HG03571 (cell line): ENCODE measurements around the gene NAXD.
"Not testable (repeated sequence)": the region's sequence is repeated elsewhere in the genome, so short reads cannot be mapped to it uniquely, and the experiment has no call there.

Experiments
- ATAC-seq: cut with Tn5 transposase; IDR thresholded peaks from one replicate; pipeline ENCODE4 v1.9.1; 2021; ENCODE audit not compliant: unreplicated experiment

The NAXD gene

GRCh38 chr13:110615322-110616102 lies at the start of gene NAXD:
Gene NAXD (plus strand): TSS chr13:110615545. CDS start chr13:110615602, 57 bp downstream.
- peak; percentile 72 for ATAC-seq

GRCh38 chr13:110566171-110566570 lies 49.2 kb upstream of the NAXD start:
- ATAC-seq, result no peak

DNA sequence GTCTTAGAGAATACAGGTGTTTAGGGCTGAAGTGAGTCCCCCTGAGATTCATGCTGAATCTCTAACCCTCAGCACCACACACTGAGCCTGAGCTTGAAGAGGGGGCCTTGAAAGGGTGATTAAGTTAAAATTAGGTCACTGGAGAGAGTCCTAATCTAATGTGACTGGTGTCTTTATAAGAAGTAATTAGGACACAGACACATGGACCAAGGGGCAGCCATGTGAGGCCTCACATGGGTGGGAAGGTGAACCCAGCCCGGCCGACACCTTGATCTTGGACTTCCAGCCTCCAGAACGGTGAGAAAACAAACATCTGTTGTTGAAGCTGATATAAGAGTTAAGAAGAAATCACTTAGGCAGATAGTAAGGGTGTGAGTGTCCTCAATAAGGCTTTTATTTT lies 46.7 kb upstream of the NAXD start:
- no peak for ATAC-seq

- ATAC-seq, result not testable (repeated sequence)
Measured at GRCh38 chr13:110569962-110570361, 45.4 kb upstream of the NAXD start.

DNA sequence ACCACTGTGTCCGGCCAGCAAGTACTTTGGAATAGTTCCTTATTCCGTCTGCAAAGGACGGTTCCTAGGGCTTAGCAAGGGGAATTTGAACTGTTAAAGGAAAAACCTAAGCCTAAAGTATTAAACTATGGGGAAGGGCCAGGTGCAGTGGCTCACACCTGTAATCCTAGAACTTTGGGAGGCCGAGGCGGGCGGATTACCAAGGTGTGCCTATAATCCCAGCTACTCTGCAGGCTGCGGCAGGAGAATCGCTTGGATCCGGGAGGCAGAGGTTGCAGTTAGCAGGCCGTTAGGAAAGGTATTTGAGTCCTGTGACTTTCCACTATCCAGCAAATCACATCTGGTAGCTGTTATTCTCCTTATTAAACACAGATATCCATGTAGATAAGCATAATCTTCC lies 44.5 kb upstream of the NAXD start:
- no peak for ATAC-seq

GRCh38 chr13:110571896-110572777 lies 43.2 kb upstream of the NAXD start:
- no peak for ATAC-seq

DNA sequence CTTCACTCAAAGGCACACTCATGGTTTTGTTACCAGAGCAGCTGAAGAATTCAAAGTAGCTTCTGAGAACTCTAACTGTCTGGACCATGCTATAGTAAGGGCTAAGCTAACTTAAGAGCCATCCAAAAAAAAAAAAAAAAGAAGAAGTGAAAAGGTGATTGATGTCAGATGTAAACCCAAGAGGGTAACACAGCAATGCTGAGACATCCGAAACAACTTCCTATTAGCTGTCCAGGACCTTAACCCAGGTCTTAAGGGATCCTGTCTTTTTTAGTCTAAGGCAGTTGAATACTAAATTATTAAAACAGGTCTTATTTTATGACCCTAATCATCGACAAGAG lies 42.6 kb upstream of the NAXD start:
- no peak for ATAC-seq

- no peak for ATAC-seq
Measured at GRCh38 chr13:110574161-110574560, 41.2 kb upstream of the NAXD start.

GRCh38 chr13:110575322-110576069 lies 39.8 kb upstream of the NAXD start:
- peak; percentile 86 for ATAC-seq

GRCh38 chr13:110576070-110576394 lies 39.3 kb upstream of the NAXD start:
- no peak for ATAC-seq

GRCh38 chr13:110576736-110577476 lies 38.4 kb upstream of the NAXD start:
- ATAC-seq, result no peak

- ATAC-seq, result no peak
Measured at GRCh38 chr13:110578363-110578762, 37.0 kb upstream of the NAXD start.

DNA sequence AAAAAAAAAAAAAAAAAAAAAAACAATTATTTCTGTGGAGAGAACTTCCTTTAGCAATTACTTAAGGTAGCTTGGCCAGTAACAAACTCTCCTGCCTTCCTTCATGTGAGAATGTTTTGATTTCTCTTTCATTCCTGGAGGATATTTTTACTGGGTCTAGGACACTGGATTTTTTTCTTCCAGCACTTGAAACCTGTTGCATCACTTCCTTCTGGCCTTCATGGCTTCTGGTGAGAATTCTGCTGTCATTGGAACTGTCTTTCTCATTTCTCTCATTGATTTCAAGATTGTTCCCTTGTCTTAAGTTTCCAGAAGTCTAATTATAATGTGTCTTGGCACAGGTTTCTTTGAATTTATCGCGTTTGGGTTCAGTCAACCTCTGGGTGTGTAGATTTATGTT lies 34.5 kb upstream of the NAXD start:
- no peak for ATAC-seq

DNA sequence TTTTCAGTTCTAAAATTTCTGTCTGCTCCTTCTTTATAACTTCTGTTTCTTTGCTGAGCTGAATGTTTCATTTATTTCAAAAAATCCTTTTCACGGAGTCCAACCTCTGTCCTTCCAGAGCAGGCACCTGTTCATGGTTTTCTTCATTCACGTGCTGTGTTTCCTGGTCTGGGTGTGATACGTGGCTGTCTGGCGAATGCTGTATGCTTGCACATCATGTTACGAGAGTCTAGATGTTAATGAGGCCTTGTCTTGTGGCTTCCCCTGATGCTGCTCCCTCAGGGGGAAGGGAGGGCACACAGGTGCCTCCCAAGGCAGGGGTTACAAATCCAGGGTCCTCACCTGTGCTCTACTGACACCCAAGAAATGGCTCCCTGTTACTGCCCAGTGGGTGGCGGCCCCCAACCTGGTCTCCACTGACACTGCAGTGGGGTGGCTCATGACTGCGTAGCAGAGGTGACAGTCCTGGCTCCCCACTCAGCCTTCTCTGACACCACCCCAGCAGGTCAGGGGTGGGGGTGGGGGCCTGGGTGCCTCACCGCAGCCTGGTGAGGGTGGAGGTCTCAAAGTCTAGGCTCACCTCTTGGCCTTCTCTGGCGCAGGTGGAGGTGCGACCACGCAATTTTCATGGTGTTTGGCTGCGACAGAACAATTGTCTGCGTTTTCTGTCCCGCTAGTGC lies 33.7 kb upstream of the NAXD start:
- ATAC-seq, result no peak

GRCh38 chr13:110582421-110582954 lies 32.9 kb upstream of the NAXD start:
- ATAC-seq, result no peak

- ATAC-seq, result no peak
Measured at GRCh38 chr13:110583178-110583865, 32.0 kb upstream of the NAXD start.

DNA sequence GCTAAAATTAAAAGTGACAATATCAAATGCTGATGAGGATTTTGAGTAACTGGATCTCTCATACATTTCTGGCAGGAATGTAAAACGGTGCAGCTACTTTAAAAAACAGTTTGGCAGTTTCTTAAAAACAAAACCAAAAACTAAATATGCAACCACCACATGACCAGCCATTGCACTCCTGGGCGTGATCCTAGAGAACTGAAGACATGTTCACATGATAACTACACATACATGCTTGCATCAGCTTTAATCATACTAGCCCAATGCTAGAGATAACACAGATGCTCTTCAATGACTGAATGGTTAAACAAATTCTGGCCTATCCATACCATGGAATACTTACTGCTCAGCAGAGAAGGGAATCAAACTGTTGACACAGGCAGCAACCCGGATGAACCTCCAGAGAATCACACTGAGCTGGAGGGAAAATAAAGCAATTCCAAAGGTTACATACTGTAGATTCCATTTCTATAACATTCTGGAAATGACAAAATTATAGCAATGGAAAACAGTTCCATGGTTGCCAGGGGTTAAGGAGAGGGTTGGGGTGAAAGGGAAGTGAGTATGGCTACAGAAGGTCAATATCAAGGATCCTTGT lies 25.5 kb upstream of the NAXD start:
- no peak for ATAC-seq

GRCh38 chr13:110590577-110590976 lies 24.8 kb upstream of the NAXD start:
- ATAC-seq, result no peak

DNA sequence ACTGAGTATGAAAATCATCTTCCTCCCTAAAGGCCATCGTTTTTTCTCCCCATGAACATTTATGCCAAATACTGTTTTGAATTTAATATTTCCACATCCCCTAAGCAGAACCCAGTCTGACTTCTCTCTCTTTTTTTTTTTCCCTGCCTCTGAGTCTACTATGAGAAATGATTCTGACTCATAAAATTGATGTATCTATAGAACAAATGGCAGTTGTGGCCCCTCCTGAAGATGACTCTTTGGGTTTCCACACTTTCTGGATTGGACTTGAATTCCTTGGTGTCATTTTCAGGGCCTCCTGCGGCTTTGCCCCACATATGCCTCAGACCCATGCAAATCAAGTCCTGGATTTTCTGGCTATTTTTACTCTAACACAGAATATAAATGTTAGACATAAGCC lies 22.7 kb upstream of the NAXD start:
- ATAC-seq, result no peak
